K562 (cell line): Measurements from ENCODE around the gene PLCL2. TPM values are rescaled to one million over a fixed set of nuclear protein-coding genes. Genes with fewer than 3 reads are reported as not detected.
A peak's percentile ranks its signal among the peaks of the same experiment; 100 is the strongest.

Experiments
- BCOR ChIP-seq: fragments of 450-650 bp; IDR thresholded peaks from 2 replicates; pipeline ENCODE4 v1.6.1; 2016
- CBFA2T3 ChIP-seq: fragments of 450-650 bp; IDR thresholded peaks from 2 replicates; pipeline ENCODE4 v1.6.1; 2017
- CCNT2 ChIP-seq: IDR thresholded peaks from 2 replicates; pipeline ENCODE4 v1.6.1; 2011; ENCODE audit warnings: borderline replicate concordance, low read depth, mild to moderate bottlenecking, moderate library complexity, mixed read lengths, low read length; ENCODE audit not compliant: insufficient read length; ENCODE audit errors: extremely low read depth
- ELF4 ChIP-seq: fragments of 450-650 bp; formaldehyde crosslinking; IDR thresholded peaks from 2 replicates; pipeline ENCODE4 v1.4.0; 2022; ENCODE audit warnings: missing genetic modification characterization
- ESRRA ChIP-seq: fragments of 450-650 bp; IDR thresholded peaks from 2 replicates; pipeline ENCODE4 v1.6.1; 2014; ENCODE audit warnings: low read depth, mild to moderate bottlenecking, moderate library complexity, borderline replicate concordance
- FUS ChIP-seq: fragments of 200-400 bp; formaldehyde crosslinking; optimal IDR thresholded peaks from 2 replicates; pipeline ENCODE3; 2017; ENCODE audit warnings: low read depth, low read length
- KDM1A ChIP-seq, 2 experiments: fragments of 450-650 bp; IDR thresholded peaks; 2 replicates each; pipeline ENCODE4 v1.6.1; 2016; ENCODE audit warnings: mild to moderate bottlenecking in 2 of 2
- NBN ChIP-seq: fragments of 450-650 bp; IDR thresholded peaks from 2 replicates; pipeline ENCODE4 v1.6.1; 2016; ENCODE audit warnings: low read depth, mild to moderate bottlenecking
- NCOR1 ChIP-seq: fragments of 450-650 bp; IDR thresholded peaks from 2 replicates; pipeline ENCODE4 v1.6.1; 2016; ENCODE audit warnings: mild to moderate bottlenecking, moderate library complexity
- PHF20 ChIP-seq: fragments of 450-650 bp; IDR thresholded peaks from 2 replicates; pipeline ENCODE4 v1.6.1; 2018; ENCODE audit not compliant: partially characterized antibody
- PML ChIP-seq: IDR thresholded peaks from 2 replicates; pipeline ENCODE4 v1.6.1; 2012; ENCODE audit warnings: low read length, inconsistent platforms
- SETDB1 ChIP-seq: IDR thresholded peaks from one replicate; pipeline ENCODE4 v1.6.1; 2012; ENCODE audit warnings: low read length, control low read depth, inconsistent platforms
- SIRT6 ChIP-seq: IDR thresholded peaks from one replicate; pipeline ENCODE4 v1.6.1; 2012; ENCODE audit warnings: low read depth, mild to moderate bottlenecking, control low read depth, inconsistent platforms, low read length, moderate library complexity
- SMARCA5 ChIP-seq: fragments of 450-650 bp; IDR thresholded peaks from 2 replicates; pipeline ENCODE4 v1.6.1; 2016
- SOX6 ChIP-seq: fragments of 450-650 bp; IDR thresholded peaks from 2 replicates; pipeline ENCODE4 v1.6.1; 2014; ENCODE audit warnings: mild to moderate bottlenecking
- SUPT5H ChIP-seq: fragments of 450-650 bp; IDR thresholded peaks from 2 replicates; pipeline ENCODE4 v1.6.1; 2016
- ZFX ChIP-seq: sonication (generic); formaldehyde crosslinking; IDR thresholded peaks from 2 replicates; pipeline ENCODE4 v1.8.0; 2022; ENCODE audit warnings: mild to moderate bottlenecking, missing genetic modification reagents, moderate library complexity
- ZKSCAN3 ChIP-seq: fragments of 250-450 bp; sonication (Bioruptor Pico); IDR thresholded peaks from 2 replicates; pipeline ENCODE4 v1.4.0; 2020
- ZNF12 ChIP-seq: sonication (generic); formaldehyde crosslinking; IDR thresholded peaks from 2 replicates; pipeline ENCODE4 v1.4.0; 2020; ENCODE audit warnings: mild to moderate bottlenecking, missing genetic modification reagents
- ZNF197 ChIP-seq: fragments of 200-800 bp; sonication (Bioruptor generic); IDR thresholded peaks from 2 replicates; pipeline ENCODE4 v1.6.1; 2016; ENCODE audit warnings: low read depth, missing genetic modification characterization, missing compliant biosample characterization
- ZNF584 ChIP-seq: fragments of 200-800 bp; sonication (Bioruptor generic); IDR thresholded peaks from 2 replicates; pipeline ENCODE4 v1.6.1; 2016; ENCODE audit warnings: low read depth, mild to moderate bottlenecking, missing genetic modification characterization, missing compliant biosample characterization
- ZNF589 ChIP-seq: fragments of 200-800 bp; sonication (Bioruptor generic); IDR thresholded peaks from 2 replicates; pipeline ENCODE4 v1.6.1; 2016; ENCODE audit warnings: low read depth, missing genetic modification characterization, missing compliant biosample characterization
- ZNF77 ChIP-seq: fragments of 250-450 bp; sonication (Bioruptor Pico); IDR thresholded peaks from 2 replicates; pipeline ENCODE4 v1.5.0; 2020
- polyA plus RNA-seq, 8 experiments: library from polyadenylated mRNA; depleted of rRNA in 4 of 8; stranded (reverse) in 5 of 8; unstranded in 3 of 8; fragments of >200 nt; fragmentation: Nextera tagmentation in 2 of 8; fragmentation: Illumina TruSeq in 1 of 8; extraction: Ambion mirVana in 2 of 8; extraction: Trizol in 1 of 8; gene quantifications; 2 replicates each; pipeline versions ENCODE4 v1.2.1 to v1.2.3, GENCODE V29; 2011 to 2014; ENCODE audit warnings: inconsistent platforms in 1 of 8, missing spikeins in 1 of 8
- total RNA-seq, 7 experiments: library from RNA; depleted of rRNA in 6 of 7; stranded (reverse); fragments of >200 nt in 6 of 7; fragmentation: Illumina TruSeq in 2 of 7; extraction: Trizol in 2 of 7; gene quantifications; 2 replicates each; pipeline versions ENCODE4 v1.2.1 to v1.2.3, GENCODE V29; 2011 to 2021; ENCODE audit warnings: low replicate concordance in 1 of 7
- TF ChIP-seq, protein P1 (sequence below), 3 experiments: fragments of 200-800 bp in 1 of 3; fragments of 250-450 bp in 1 of 3; fragments of 450-650 bp in 1 of 3; sonication (Bioruptor Pico) in 1 of 3; sonication (Bioruptor generic) in 1 of 3; formaldehyde crosslinking in 1 of 3; IDR thresholded peaks; 2 replicates each; pipeline versions ENCODE4 v1.6.1 to v1.8.0; 2016 to 2022; ENCODE audit warnings: mild to moderate bottlenecking in 2 of 3, missing genetic modification characterization in 2 of 3, missing compliant biosample characterization in 1 of 3, moderate library complexity in 1 of 3
- TF ChIP-seq, protein P2 (sequence below): sonication (generic); formaldehyde crosslinking; IDR thresholded peaks from 2 replicates; pipeline ENCODE4 v1.8.0; 2022; ENCODE audit warnings: missing genetic modification reagents, mild to moderate bottlenecking, moderate library complexity, borderline replicate concordance
- TF ChIP-seq, protein P3 (sequence below): sonication (generic); formaldehyde crosslinking; IDR thresholded peaks from 2 replicates; pipeline ENCODE4 v1.8.0; 2022; ENCODE audit warnings: mild to moderate bottlenecking, missing genetic modification reagents

The PLCL2 gene
- total and polyA plus RNA-seq, 9 of the 15 experiments (the other 6 are each of a cell fraction or from before 2014, with no cell fraction given) = 0.03 to 0.18 (median 0.11) TPM; not detected in 2

DNA sequence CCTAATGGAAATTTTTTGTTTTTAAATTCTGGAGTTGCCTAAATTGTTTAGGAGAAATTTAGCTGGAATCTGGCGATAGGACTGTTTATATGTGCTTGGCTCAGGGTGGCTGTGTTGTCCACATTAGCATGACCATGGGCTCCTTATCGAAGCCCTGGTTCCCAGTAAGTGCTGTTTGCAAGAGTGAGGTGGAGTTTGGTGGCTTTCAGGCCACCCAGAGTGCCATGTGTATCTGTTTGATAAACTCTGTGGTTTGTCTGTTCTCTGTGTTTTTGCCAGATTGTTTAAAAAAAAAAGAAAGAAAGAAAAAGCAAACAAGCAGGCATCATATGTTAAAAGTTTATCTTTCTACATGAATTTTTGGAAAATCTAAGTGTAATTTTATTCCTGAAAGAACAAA is 51.5 kb downstream of the PLCL2 start (continued):
- TF ChIP-seq ZKSCAN3 (CRISPR knock-in tag) (no peak), PML (peak; percentile 98), ZNF77 (CRISPR knock-in tag) (no peak), ZNF197 (CRISPR knock-in tag) (0 out of 2 replicates have a peak, but pooled peaks have one; percentile 41), ZNF584 (peak; percentile 76; the same call in 1 of the 2 replicates), SIRT6 (no peak), SOX6 (peak; percentile 92), ELF4 (CRISPR knock-in tag) (0 out of 2 replicates have a peak, but pooled peaks have one; percentile 41), SETDB1 (no peak), ZNF589 (CRISPR knock-in tag) (peak; percentile 85), CBFA2T3 (peak; percentile 96), CCNT2 (peak; percentile 46), NCOR1 (peak; percentile 85), ZFX (CRISPR knock-in tag) (no peak), PHF20 (no peak), BCOR (0 out of 2 replicates have a peak, but pooled peaks have one; percentile 35), NBN (peak; percentile 20; the same call in 1 of the 2 replicates), SMARCA5 (no peak), ZNF12 (CRISPR knock-in tag) (no peak), FUS (no peak), KDM1A (IDR thresholded peaks at IDR 0.05) (peak; percentile 90 to 91), SUPT5H (no peak), ESRRA (peak; percentile 75; the same call in 1 of the 2 replicates)
- TF ChIP-seq, protein P1, sequence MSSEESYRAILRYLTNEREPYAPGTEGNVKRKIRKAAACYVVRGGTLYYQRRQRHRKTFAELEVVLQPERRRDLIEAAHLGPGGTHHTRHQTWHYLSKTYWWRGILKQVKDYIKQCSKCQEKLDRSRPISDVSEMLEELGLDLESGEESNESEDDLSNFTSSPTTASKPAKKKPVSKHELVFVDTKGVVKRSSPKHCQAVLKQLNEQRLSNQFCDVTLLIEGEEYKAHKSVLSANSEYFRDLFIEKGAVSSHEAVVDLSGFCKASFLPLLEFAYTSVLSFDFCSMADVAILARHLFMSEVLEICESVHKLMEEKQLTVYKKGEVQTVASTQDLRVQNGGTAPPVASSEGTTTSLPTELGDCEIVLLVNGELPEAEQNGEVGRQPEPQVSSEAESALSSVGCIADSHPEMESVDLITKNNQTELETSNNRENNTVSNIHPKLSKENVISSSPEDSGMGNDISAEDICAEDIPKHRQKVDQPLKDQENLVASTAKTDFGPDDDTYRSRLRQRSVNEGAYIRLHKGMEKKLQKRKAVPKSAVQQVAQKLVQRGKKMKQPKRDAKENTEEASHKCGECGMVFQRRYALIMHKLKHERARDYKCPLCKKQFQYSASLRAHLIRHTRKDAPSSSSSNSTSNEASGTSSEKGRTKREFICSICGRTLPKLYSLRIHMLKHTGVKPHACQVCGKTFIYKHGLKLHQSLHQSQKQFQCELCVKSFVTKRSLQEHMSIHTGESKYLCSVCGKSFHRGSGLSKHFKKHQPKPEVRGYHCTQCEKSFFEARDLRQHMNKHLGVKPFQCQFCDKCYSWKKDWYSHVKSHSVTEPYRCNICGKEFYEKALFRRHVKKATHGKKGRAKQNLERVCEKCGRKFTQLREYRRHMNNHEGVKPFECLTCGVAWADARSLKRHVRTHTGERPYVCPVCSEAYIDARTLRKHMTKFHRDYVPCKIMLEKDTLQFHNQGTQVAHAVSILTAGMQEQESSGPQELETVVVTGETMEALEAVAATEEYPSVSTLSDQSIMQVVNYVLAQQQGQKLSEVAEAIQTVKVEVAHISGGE (CRISPR knock-in tag; IDR thresholded peaks at IDR 0.05) = 0 out of 6 replicates have a peak, but pooled peaks of 1 of the 3 experiments have one; percentile 37
- TF ChIP-seq, protein P2, sequence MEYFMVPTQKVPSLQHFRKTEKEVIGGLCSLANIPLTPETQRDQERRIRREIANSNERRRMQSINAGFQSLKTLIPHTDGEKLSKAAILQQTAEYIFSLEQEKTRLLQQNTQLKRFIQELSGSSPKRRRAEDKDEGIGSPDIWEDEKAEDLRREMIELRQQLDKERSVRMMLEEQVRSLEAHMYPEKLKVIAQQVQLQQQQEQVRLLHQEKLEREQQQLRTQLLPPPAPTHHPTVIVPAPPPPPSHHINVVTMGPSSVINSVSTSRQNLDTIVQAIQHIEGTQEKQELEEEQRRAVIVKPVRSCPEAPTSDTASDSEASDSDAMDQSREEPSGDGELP (CRISPR knock-in tag) = peak; percentile 21; the same call in 1 of the 2 replicates
- TF ChIP-seq, protein P3, sequence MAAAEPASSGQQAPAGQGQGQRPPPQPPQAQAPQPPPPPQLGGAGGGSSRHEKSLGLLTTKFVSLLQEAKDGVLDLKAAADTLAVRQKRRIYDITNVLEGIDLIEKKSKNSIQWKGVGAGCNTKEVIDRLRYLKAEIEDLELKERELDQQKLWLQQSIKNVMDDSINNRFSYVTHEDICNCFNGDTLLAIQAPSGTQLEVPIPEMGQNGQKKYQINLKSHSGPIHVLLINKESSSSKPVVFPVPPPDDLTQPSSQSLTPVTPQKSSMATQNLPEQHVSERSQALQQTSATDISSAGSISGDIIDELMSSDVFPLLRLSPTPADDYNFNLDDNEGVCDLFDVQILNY (CRISPR knock-in tag) = no peak
